ENCODE results near the gene IDUA.

IDUA gene

DNA sequence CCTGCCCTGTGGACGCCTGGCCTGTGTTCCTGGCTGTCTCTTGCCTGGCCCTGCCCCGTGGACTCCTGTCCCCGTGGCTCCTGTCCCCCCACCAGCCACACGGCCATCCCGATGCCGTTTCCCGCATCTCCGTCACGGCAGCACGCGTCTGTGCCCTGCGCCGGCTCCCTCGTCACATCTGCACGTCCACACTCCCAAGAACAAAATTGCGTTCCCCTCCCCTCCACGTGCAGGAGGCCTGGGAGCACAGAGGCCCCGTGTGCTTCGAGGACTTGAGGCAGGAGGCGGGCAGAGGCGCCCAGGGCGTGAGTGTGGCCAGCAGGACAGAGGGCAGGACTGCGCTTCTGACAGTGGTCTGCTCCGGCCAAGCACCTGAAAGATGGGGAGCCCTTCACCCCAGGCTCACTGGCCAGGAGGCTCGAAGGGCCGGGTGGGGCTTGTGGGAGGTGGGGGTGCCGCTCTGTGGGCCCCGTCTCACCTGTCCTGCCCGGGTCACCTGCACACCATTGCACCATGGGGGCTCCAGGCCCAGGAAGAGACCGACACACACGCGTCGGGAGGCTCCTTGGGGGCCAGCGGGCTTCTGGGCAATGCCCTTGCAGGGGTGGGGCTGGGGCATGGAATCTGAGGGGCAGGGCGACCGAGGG lies 41.9 kb downstream of the IDUA start:
- no peak for DNase-seq (ENCODE audit: low read depth in 2 of 3, low spot score in 2 of 3)

DNA sequence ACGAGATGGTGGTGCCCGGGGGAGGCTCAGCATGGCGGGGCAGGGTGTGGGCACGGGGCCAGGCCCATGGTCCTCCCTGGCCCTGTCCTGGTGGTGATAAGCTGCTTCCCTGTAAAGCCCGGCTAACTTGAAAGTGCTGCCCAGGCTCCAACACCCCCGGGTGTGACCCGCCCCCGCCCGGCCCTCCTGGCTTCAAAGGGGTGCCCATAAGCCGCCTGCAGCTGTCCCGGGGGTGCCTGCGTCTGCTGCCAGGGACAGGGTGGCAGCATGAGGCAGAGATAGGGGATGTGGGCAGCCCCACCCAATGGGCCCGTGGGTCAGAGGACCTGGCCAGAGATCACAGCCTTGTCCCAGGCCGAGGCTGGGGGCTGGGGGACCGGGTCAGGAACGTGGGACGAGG lies 42.7 kb downstream of the IDUA start:
- no peak for DNase-seq (ENCODE audit: low read depth in 2 of 3, low spot score in 2 of 3)

DNA sequence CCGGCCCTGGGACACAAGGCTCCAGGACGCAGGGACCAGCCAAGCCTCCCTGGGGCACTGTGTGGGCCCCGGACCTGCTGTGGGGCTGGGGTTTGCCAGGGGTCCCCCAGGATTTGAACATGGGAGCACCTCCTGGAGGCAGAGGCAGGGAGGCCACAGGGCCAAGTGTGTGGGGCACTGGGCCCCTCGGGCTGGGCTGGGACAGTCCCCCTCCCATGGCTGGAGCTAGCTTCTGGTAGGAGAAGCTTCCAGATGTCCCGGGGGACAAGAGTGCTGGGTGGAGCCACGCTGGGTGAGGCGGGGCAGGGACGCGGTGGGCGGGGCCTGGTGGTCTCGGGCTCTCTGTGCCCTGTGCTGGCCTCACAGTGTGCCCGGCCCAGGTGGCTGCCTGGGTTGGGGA lies 43.2 kb downstream of the IDUA start:
- no peak for DNase-seq (ENCODE audit: low read depth in 2 of 3, low spot score in 2 of 3)

DNA sequence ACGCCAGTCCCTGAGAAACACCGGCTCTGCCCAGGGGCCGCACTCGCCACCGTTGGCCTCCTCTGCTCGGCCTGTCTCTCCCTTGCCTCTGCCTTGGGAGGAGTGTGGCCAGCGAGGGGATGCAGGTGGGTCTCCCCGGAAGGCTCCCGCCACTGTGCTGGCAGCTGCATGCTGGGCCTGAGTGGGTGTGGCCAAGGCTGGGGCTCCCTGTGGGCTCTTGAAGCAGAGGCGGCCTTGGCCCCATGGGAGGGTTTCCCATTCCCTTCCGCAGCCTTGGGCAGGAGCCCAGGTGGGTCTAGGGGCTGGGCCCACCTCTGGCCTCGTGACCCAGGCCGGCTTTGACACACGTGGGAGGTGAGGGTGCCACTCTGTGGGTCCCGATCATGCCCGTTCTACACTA lies 43.7 kb downstream of the IDUA start:
- no peak for DNase-seq (ENCODE audit: low read depth in 2 of 3, low spot score in 2 of 3)

DNA sequence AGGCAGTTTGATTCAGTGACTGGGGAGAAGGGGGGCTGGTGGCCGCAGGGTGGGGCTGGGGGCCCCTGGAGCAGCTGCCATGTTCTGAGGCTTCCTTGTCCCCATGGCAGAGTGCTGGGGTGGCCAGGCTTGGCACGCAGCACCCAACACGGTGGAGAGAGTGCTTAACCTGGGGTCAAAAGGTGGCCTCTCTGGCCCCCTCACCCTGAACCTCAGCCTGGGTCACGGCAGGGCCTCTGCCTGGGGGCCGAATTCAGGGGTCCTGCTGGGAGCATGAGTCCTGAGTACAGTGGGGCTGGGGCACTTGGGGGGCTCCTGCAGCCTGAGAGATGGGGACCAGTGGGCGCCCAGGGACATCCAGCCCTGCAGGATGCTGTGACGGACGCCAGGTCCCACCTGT lies 44.5 kb downstream of the IDUA start:
- no peak for DNase-seq (ENCODE audit: low read depth in 2 of 3, low spot score in 2 of 3)

DNA sequence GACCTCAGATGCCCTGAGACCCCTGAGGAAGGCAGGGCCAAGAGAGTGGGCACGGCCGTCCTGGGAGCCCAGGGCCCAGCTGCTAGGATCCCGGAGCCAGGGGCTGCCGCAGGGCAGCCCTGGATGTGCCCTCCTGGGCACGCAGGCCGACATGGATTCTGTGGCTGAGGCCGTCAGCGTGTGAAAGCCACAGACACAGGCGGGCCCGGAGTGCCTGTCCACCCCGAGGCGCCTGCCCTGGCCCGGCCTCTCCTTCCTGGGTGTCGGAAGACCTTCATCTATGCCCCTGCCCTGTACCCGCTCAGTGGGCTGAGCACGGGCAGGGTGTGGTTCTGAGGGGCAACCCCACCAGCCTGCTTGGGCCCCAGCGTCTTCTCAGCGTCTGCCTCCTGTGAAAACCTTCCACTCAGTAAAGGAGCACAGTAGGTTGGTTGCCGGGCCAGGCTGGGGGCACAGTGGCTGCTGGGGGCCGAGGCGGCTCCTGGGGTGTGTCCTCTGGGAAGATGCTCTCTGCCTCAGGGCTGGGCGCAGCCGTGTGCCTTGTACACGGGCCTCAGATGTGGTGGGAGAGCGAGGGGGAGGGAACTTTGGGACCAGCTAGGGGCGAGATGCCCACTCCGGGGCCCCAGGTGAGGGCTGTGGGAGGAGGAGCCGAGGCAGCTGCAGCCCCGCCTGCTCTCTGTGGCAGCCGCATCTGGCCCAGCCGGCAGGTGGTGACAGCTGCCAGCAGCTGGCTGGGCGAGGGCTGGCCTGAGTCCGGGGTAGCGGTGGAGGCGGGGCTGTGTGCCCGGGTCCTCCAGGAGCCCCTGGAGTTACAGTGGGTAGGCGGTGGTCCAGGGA lies 45.3 kb downstream of the IDUA start:
- DNase-seq (ENCODE audit: low read depth in 2 of 3, low spot score in 2 of 3) = no peak

DNA sequence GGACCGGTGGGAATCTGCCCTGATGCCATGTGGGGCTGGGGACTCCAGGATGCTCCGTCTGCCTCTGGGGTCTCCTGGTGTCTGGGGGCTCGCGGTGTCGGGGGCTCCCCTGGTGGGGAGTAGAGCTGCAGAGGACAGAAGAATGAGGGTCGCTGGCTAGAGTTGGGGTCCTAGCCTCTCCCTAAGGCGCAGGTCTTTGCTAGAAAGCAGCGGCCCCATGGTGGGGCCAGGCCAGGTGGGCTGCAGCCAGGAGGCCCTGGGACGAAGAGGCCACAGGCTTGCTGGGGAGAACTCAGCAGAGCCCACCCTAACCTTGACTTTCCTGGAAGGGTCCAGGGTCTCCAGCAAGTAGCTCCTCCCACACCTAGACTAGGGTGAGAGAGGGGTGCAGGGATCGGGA lies 46.0 kb downstream of the IDUA start:
- DNase-seq (ENCODE audit: low read depth in 2 of 3, low spot score in 2 of 3) = no peak

DNA sequence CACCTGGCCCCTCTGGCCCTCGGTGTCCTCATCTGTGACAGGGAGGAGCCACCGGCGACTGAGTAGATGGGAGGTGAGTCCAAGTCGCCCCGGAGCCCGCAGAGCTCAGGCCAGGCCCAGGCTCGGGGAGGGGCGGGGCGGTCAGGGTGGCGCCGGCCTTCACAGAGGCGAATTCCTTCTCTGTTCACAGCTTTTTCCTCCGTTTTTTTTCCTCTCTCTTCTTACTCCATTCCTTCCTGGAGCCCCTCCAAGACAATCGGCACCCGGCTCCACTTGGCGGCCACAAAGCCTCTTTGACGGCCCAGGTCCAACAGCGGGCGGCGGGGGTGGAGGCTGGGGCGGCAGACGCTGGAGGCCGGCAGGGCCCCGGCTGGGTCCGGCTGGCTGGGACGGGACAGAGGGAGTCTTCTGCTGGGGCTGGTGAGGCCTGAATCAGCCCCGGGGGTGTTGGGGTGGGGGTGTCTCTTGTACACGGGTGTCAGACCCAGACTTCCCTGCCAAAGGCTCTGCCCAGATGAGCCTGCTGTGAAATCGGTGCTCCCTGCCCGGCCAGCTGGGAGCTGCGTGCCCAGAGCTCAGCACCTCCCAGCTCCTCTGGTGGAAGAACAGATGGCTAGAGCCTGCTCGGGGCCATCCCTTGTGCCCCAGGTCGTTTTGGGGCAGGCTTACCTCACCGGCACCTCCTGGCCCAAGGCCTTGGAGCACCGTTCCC lies 47.2 kb downstream of the IDUA start:
- DNase-seq (ENCODE audit: low read depth in 2 of 3, low spot score in 2 of 3) = no peak

DNA sequence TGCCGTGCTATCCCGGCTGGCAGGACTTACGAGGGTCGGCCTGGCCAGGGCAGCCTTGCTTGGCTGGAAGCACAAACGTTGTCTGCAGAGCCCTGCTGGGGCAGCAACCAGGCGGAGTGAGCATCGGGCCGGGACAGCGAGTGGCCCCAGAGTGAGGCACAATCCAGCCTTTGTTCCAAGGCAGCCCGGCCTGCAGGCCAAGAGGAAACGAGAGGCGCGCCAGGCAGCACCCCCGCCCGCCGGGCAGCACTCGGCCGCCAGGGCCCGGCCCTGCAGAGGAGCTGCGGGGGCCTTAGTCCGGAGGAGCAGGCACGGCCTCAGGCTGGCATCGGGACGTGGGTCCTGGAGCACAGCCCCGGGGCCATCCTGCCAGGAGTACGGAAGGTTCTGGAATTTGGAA lies 48.7 kb downstream of the IDUA start:
- DNase-seq (ENCODE audit: low read depth in 2 of 3, low spot score in 2 of 3) = no peak

DNA sequence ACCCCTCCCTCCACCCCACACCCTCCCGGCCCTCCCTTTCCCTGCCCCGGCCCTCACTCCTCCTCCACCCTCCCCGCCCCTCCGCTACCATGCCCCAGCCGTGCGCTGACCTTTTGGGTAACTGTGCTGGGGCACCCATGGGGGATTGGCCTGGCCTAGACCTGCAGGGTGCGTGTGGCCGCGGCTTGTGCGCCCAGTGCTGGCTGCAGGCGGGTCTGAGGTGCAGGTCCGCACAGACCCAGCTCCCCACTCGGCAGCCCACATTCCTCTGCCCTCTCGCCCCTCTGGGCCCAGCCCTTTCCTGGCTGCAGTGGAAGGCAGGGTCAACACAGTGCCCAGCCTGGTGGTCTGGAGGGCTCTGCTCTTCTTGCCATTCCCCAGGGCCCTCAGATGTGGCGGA lies 49.3 kb downstream of the IDUA start:
- no peak for DNase-seq (ENCODE audit: low read depth in 2 of 3, low spot score in 2 of 3)

DNA sequence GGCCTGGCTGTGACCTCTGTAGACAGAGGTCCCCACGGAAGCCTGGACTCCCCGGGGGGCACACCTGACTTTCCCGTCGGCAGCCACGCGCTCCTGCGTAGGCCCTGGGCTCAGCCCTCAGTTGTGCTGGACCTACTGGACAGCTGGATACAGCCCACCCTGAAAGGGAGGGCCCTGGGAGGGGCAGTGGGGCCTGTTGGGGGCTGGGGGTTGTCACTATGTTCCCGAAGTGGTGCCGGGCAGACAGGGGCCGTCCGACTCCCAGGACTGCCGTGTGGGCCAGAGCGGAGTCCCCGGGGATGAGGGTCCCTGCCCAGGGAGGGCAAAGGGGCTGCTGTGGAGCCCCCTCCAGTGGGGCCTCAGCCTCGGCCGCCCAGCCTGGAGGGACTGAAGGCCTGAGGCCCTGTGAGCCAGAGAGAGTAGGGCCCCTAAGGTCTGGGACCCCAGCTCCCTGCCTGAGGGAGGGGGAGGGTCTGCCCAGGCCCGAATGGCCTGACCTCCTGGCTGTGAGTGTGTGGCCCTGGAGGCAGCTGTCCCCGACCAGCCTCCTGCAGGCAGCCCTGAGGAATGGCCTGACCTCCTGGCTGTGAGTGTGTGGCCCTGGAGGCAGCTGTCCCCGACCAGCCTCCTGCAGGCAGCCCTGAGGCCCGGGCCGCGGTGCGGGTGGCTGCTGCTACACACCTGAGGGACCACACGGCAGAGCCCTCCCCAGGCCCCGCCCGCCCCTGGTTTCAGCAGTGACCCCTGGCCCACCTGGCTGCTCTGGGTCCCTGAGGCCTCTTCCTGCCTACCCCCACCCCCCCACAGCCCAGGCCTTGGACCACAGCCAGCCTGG lies 50.3 kb downstream of the IDUA start:
- no peak for DNase-seq (ENCODE audit: low read depth in 2 of 3, low spot score in 2 of 3)

DNA sequence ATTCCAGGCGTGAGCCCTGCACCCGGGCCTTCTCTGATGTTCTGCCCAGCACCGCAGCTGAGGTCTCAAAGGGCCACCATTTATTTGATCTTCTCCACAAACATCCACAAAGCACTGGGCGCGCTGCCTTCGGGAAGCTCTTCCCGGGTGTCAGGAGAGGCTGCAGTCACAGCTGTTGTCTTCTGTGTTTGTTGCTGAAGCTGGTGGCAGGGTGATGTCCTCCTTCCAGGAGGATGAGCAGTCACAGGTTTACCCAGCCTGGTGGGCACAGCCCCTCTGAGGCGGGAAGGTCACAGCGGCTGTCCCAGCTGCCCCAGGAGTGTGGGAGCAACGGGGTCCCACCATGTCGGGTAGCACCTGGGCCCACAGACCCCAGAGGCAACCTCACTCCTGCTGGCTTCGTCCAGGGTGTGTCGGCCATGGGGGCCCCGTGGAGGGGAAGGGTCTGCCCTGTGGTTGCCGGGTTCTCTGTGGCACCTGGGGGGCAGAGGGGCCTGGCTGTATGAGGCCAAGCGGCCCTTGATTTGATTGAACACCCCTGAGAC lies 52.2 kb downstream of the IDUA start:
- DNase-seq (ENCODE audit: low read depth in 2 of 3, low spot score in 2 of 3) = no peak

DNA sequence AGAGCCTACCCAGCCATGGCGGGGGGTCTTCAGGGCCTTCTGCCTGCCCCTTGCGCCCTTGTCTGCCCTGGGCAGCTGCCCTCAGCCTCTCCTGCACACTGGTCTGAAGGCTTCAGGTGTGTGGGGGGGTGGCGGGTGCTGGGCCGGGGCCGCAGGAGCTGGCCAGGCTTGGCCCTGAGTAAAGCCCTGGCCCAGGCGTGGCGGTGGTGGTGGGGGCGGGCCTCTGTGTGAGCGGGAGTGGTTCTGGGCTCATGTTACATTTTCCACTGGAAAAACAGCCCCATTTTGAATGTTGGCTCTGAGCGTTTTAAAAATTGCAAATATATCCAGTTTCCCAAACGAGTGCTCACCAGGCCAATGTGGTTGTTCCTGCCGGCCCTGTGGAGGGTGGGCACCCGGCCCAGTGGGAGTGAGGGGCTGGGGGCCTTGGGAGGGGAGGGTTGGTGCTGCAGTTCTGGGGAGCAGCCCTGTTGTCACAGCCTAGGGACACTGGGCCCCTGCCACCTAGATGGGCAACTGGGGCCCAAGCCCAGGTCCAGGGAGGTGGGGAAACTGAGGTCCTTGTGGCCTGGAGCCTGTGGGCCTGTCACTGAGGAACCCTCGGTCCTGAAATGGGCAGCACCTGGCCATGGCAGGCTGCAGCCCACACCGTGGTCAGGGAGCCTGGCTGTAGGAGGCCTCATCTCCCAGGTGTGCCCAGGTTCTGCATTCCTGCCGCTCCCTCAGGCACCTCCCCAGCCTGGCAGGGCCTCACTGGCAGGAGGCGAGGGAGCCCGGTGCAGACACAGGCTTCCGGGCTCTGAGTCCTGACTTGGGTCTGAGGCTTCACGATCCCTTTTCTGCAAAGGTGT lies 52.9 kb downstream of the IDUA start:
- DNase-seq (ENCODE audit: low read depth in 2 of 3, low spot score in 2 of 3) = no peak

DNA sequence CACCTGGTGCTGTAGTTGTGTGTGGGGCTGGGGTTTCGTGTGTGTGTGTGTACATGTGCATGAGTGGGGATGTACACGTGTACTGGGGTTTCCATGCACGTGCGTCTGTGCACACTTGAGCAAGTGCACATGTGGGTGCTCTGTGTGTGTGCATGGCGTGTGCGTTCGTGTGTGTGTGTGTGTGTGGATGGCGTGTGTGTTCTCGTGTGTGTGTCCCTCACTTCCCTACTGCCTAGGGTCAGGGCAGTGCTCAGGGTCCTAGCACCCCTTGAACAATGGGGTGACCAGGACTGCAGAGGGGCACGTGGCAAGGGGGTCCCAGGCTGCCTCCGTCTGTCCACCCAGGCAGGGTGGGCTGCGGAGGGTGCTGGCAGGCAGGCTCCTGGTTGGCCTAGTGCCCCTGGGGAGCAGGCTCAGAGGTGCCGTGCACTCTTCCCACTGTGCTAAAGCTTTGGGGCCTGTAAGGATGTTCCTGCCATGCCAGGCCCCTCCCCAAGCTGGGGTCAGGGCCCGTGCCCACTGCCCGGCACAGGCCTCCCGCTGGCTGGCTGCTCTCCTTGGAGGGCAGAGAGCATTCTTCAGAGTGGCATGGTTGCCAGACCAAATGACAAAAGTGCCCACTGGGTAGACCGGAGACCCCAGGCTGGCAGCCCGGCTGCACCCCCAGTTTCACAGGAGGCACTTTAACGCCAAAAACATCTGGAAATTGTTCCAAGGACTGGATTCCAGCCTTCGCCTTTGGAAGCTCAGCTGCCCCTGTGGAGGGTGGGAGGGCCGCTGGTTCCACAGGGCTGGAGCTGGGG lies 53.7 kb downstream of the IDUA start:
- no peak for DNase-seq (ENCODE audit: low read depth in 2 of 3, low spot score in 2 of 3)

DNA sequence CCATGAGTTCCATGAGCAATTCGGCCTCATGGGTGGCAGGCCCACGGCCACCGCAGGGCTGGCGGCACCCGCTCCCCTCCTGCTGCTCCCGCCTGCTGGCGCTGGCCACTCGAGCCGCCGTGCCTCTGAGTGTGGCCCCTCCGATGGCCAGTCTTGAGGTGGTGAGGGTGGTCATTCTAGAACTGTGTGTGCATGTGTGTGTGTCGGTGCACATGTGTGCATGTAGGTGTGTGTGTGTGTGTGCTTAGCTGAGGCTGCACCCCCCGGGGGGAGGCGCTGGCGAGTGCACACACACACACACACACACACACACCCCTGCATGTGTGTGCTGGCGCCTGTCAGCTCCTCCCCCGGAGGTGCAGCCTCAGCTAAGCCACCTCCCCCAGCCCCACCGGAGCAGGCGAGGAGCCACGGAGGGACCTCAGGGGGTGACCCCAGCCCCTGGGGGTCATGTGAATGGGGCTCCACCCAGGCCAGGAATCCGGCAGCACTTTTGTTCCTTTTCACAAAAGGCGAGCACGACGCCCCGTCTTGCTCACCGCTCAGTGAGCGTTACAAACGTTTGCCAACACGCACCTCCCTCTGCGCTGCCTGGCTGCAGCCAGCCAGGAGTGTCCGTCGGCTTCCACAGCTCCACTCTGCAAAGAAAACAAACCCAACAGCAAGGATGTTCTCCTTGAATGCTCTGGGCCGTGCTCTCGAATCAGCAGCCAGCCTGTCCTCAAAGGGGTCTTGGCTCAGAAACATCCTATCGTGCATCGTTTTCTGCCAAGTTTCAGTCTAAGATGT lies 54.5 kb downstream of the IDUA start:
- DNase-seq (ENCODE audit: low read depth in 2 of 3, low spot score in 2 of 3) = no peak

DNA sequence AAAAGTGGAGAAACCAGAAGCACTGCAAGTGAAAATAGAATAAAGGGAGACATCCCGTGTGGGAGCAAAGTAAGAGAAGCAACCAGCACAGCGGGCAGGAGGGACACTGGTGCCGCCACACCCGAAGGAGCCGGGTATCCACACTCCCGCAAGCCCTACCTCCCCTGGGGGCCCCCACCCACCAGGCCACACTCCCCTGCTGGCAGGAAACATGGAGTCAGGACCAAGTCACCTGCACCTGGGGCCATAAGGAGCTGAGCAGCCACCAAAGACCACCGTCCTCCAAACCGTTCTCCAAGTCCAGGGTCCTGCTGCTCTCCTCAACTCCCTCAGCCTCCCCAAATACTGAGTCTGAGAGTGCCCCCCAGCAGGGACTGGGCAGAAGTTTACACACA lies 55.1 kb downstream of the IDUA start:
- no peak for DNase-seq (ENCODE audit: low read depth in 2 of 3, low spot score in 2 of 3)

DNA sequence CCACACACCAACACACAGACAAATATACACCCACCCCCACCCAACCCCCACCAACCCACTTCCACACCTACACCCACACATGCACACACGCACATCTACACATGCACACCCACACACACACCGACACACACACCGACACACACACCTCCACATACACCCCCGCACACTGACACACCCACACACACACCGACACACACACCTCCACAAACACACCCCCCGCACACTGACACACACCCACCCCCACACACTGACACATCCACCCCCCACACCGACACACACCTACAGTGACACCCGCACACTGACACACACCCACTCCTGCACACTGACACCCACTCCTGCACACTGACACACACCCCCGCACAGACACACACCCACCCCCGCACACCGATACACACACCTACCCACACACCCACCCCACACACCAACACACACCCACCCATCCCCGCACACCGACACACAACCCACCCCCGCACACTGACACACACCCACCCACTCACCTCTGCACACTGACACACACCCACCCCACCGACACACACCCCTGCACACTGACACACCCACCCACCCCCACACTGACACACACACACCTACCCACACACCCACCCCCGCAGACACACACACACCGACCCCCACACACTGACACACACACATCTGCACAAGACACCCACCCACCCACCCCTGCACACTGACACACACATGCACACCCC lies 55.7 kb downstream of the IDUA start:
- no peak for DNase-seq (ENCODE audit: low read depth in 2 of 3, low spot score in 2 of 3)

DNA sequence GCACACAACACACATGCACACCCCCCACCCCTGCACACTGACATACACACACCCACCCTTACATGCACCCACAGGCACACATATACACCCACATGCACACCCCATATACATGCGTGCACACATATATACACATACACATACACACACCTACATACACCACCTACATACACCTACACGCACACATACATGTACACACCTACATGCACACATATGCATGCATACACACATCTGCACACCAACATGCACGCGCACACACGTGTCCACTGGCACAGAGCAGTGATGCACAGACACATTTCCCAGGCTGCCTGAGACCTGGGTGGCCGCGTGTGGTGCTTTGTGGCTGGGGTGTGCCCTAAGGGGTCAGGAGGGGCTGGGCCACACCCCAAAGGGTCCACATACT lies 56.3 kb downstream of the IDUA start:
- no peak for DNase-seq (ENCODE audit: low read depth in 2 of 3, low spot score in 2 of 3)
